Bronchial epithelial cell (primary cell): Measurements from ENCODE around the gene RAB17. TPM values are rescaled to one million over a fixed set of nuclear protein-coding genes. Genes with fewer than 3 reads are reported as not detected.
"Not testable (repeated sequence)": the region's sequence is repeated elsewhere in the genome, so short reads cannot be mapped to it uniquely, and the experiment has no call there.

Experiments
- DNase-seq: peaks from one replicate; pipeline ENCODE4 v3.0.0-alpha.2; 2010; ENCODE audit warnings: low read depth
- FAIRE-seq: peaks from 2 replicates; lab custom pipeline; 2011; peaks lifted over from hg19 to GRCh38; lab: Jason Lieb, UNC
- H3K27me3 ChIP-seq: 2 replicates; pipeline ENCODE4 v1.5.1; 2011; ENCODE audit warnings: low read length; ENCODE audit not compliant: control insufficient read depth, insufficient read depth
- H3K36me3 ChIP-seq: 2 replicates; pipeline ENCODE4 v1.5.1; 2011; ENCODE audit warnings: low read length; ENCODE audit not compliant: control insufficient read depth, insufficient read depth
- H3K4me3 ChIP-seq: 2 replicates; pipeline ENCODE4 v1.5.1; 2011; ENCODE audit warnings: mild to moderate bottlenecking, low read depth, low read length, control low read depth
- CTCF ChIP-seq: IDR thresholded peaks from 2 replicates; pipeline ENCODE4 v1.5.1; 2011; ENCODE audit warnings: mild to moderate bottlenecking, moderate library complexity, low read length, control low read depth, inconsistent platforms; ENCODE audit not compliant: insufficient read depth, severe bottlenecking
- total RNA-seq: library from RNA; depleted of rRNA; stranded (reverse); fragments of >200 nt; gene quantifications from 2 replicates; pipeline ENCODE4 v1.2.1, GENCODE V29; 2014

RAB17 gene
- total RNA-seq, 1 donor from 2014 or later, result 2.4 TPM

- Histone ChIP-seq H3K4me3 (no peak overlapping the region), H3K36me3 (no peaks in the 10 kb centered on the region), H3K27me3 (no peaks in the 10 kb centered on the region)
- FAIRE-seq (no peak), DNase-seq (no peak)
- TF ChIP-seq CTCF, result no peak
Observed at GRCh38 chr2:237613679-237614078, 23.1 kb upstream of the RAB17 start.

- TF ChIP-seq CTCF, result no peak
- Histone ChIP-seq H3K27me3 (no peaks in the 10 kb centered on the region), H3K4me3 (no peak overlapping the region), H3K36me3 (no peaks in the 10 kb centered on the region)
- no peak for DNase-seq
- FAIRE-seq, result no peak
Observed at GRCh38 chr2:237612527-237613357, 22.2 kb upstream of the RAB17 start.

- not testable (repeated sequence) for FAIRE-seq, DNase-seq, H3K4me3 ChIP-seq, H3K27me3 ChIP-seq, H3K36me3 ChIP-seq
Observed at GRCh38 chr2:237606522-237606921, 16.0 kb upstream of the RAB17 start.

DNA sequence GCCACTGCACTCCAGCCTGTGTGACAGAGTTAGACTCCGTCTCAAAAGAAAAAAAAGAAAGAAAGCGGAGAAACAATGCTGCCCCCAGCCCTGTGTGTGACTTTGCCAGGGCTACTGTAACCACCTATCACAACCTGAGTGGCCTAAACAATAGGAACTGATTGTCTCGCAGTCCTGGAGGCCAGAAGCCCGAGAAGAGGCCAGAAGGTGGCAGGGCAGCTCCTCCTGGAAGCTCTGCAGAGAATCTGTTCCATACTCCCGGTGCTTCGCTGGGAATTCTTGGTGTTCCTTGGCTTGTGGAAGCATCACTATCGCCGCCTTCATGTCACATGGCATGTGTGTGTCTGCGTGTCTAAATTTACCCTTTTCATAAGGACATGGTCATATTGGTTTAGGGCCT is 14.4 kb upstream of the RAB17 start:
- Histone ChIP-seq H3K36me3 (no peaks in the 10 kb centered on the region), H3K27me3 (no peaks in the 10 kb centered on the region), H3K4me3 (no peak overlapping the region)
- peak; percentile 17 for TF ChIP-seq CTCF
- DNase-seq (no peak), FAIRE-seq (no peak)

- no peak for TF ChIP-seq CTCF
- FAIRE-seq, result no peak
Observed at GRCh38 chr2:237604391-237604790, 13.9 kb upstream of the RAB17 start.

DNA sequence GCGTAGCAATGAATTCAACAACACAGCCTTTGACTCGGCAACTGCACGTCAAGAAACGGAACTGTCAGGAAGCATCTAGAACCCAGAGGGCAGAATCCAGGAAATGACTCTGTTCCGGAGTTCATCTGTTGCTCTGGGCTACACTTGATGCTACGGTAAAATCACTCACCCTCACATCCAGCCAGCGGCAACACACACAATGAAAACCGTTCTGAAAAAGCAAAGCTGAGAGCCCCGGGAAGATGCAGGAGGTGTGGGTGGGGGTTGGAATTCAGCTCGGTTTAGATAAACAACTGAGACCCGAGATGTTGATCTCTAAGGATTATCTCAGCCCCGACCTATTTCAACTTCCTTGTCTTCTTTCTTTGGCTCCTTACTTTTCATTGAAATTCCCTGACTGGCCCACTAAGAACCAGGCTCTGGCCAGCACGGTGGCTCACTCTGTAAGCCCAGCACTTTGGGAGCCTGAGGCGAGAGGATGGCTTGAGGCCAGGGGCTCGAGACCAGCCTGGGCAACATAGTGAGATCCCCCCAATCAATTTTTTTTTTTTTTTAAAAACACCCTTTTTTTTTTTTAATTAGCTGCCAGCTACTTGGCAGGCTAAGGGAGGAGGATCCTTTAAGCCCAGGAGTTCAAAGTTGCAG is 13.3 kb upstream of the RAB17 start:
- Histone ChIP-seq H3K36me3 (no peaks in the 10 kb centered on the region), H3K4me3 (no peak overlapping the region), H3K27me3 (no peaks in the 10 kb centered on the region)
- no peak for TF ChIP-seq CTCF
- FAIRE-seq (no peak), DNase-seq (peak; percentile 29)

More at GRCh38 chr2:237604391-237604790, 13.9 kb upstream of the RAB17 start:
- Histone ChIP-seq H3K27me3 (no peaks in the 10 kb centered on the region), H3K4me3 (no peak overlapping the region), H3K36me3 (no peaks in the 10 kb centered on the region)
- no peak for DNase-seq
